NCI-H345 treated with DMSO at 0.1 percent for 48 hours (cell line): ENCODE results near the gene INSRR.

Source experiments
- DNase-seq: peaks from one replicate; lab custom pipeline; 2025; ENCODE audit not compliant: unreplicated experiment; lab: John Stamatoyannopoulos, UW

INSRR gene

DNA sequence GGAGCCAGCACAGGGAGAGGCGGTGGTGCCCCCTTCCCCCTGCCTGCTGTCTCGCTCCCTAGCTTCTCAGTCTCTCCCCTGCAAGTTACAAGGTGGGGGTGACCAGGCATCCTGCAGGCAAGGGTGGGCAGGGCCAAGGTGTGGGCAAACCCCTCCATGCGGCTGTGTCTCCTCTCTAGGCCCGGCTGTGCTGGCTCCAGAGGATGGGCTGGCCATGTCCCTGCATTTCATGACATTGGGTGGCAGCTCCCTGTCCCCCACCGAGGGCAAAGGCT is 16.4 kb upstream of the INSRR start:
- no peak for DNase-seq

DNA sequence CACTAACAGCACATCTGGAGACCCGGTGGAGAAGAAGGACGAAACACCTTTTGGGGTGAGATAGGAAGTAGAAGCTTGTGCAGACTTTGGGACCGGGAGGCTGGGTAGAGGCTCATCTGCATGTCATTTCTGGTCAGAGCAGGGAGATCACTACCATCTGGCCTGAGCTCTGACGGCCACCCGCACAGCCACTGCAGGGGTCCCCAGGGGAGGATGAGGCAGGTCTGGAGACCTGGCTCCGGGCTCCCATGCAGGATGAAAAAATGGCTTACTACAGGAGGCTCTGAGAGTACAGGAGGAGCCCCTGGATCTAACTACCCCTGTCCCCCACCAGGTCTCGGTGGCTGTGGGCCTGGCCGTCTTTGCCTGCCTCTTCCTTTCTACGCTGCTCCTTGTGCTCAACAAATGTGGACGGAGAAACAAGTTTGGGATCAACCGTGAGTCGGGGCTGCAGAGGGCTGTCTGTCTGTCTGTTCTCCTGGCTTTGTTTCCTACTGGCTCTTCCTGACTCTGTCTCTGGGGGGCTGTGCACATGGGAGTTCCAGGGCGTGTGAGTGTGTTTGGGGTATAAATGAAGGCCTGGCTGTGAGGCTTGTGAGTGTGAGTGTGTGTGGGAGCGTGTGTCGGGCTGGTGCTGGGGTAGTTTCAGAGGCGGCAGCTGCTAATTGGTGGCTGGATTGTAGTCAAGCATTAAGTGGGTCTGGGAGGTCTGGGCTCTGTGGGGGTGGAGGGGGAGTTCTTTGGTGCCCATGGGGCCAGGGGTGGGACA is 15.8 kb upstream of the INSRR start:
- DNase-seq: no peak

DNA sequence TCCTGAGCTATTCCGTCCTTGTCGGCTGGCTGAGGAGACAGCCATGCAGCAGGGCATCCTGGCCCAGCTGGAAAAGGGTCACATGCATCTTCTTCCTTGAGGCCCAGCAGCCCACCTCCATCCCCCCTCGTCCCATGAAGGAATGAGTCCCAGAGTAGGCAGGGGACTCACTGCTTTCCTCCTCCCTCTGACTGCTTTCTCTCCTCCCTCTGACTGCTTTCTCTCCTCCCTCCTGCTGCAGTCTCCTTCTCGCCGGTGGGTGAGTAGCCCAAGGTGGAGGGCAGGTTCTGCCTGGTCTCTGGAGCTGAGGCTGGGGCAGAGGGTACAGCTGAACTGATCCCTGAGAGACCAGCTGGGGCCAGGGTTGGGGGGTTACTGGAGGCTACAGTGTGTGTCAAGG is 15.2 kb upstream of the INSRR start:
- no peak for DNase-seq

DNA sequence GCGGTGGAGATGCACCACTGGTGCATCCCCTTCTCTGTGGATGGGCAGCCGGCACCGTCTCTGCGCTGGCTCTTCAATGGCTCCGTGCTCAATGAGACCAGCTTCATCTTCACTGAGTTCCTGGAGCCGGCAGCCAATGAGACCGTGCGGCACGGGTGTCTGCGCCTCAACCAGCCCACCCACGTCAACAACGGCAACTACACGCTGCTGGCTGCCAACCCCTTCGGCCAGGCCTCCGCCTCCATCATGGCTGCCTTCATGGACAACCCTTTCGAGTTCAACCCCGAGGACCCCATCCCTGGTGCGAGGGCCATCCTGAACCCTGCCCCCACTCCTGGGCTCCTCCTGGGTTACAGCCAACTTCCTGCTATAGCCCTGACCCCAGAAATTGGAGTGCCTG is 14.7 kb upstream of the INSRR start:
- DNase-seq: no peak

DNA sequence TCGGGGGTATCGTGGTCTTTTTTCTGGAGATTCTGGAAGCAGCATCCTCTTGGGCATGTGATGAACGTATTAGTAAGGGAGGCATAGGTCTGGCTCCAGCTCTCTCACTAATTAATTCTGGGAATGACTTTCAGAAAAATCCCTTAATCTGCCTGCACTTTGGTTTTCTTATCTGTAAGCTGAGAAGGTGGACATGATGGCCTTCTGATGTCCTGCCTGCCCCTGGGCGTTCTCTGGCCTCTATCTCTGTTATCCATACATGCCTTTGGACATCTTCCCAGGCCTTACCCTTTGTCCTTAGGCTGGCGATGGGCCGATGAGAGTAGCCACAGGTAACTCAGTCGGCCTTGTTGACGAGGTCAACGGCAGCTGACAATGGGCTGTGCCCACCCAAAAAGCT is 10.5 kb upstream of the INSRR start:
- DNase-seq: no peak

DNA sequence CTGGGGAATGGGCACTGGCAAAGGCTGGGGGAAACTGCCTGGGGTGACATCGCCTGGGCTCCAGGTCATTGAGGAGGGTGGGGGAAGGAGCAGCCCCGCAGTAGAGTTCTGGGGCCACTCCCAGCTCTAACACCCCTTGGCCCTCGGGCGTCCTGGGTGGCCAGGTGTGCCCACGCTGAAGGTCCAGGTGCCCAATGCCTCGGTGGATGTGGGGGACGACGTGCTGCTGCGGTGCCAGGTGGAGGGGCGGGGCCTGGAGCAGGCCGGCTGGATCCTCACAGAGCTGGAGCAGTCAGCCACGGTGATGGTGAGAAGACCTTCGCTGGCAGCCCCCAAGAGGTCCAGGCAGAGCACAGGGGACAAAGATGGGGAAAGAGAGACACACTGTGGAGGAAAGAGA is 9.4 kb upstream of the INSRR start:
- no peak for DNase-seq

DNA sequence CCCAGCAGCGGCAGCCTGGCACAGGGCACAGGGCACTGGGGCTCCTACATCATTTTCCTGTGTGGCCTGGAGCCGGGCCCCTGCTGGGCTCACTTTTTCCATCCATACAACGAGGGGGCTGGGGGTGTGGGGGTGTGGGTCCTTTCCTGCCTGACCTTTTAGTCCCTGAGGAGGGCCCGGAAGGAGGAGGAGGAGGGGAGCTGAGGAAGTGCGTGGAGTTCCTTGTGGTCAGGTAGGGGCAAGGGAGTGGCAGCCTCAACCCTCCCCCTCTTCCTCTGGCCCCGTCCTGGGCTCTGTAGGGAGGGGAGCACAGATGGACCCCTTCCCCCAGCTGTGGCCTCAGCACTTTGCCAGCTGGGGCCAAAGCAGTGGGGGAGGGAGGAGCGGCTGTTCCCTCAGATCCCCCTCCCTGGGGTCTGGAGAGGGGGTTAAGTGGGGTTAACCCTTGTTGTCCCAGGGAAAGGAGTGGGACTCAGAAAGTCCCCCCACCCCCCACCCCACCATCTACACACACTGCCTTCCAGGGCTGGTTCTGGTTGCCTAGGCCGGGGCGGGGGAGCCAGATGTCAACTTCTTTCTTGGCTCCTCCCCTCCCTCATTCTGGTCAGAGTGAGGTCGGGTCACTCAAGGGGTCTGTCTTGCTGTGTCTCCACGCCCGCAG is 7.5 kb upstream of the INSRR start:
- no peak for DNase-seq

DNA sequence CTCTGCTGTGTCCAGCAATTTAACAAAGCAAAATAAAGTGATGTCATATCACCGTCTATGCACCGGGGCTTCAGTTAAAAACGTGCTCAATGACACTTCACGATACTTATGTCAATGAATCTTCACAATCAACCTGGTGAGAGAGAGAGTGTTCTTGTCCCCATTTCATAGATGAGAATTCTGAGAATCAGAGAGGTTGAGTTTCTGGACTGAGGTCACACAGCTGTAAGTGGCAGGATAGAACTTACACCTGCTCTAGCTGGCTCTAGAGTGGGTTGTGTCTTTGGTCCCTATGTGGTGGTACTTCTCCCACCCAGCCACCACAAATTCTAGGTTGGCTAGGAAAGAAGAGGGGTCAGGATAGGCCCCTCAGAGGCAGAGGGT is 6.9 kb upstream of the INSRR start:
- no peak for DNase-seq

DNA sequence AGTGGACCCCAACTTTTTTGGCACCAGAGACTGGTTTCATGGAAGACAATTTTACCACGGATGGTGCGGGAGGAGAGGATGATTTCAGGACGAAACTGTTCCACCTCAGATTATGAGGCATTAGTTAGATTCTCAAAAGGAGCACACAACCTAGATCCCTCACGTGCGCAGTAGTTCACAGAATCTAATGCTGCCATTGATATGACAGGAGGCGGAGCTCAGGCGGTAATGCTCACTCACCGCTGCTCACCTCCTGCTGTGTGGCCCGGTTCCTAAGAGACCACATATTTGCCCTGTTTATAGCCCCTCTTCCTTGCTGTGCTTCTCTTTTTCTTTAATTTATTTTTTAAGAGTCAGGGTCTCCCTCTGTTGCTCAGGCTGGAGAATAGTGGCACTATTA is 6.3 kb upstream of the INSRR start:
- no peak for DNase-seq

DNA sequence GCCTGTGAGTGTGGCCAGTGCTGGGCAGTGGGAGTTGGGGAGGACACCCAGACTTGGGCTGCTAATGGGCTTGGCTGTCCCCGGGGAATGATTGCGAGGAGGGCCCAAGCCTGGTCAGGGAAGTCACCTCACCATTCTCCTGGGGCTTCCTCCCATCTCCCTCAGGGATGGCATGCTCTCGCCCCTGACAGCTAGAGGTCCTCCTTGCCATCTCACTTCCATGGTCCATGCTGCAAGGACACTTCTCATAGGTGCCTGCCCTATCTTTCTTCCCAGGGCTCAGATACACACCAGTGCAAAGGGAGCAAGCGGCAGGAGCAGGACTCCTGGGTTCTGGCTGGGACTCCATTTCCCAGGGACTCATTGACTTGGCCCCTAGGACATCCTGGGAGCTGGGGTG is 5.9 kb upstream of the INSRR start:
- DNase-seq: no peak

DNA sequence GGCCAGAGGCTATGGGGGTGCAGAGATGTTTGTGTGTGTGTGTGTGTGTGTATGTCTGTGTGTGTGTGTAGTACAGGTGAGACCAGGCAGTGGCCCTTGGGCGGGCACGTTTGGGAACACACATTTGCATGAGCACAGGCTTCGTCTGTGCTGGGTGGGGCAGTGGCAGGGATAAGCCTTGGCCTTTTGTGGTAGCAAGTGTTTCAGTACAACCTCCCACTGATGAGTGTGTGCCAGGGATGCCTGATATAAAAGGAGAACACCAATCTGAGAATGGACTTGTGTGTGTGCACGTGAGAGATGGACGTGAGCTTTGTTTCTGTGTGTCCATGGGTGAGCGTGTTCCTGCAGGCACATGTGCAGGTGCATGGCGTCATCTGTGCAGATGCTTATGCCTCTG is 4.7 kb upstream of the INSRR start:
- no peak for DNase-seq

DNA sequence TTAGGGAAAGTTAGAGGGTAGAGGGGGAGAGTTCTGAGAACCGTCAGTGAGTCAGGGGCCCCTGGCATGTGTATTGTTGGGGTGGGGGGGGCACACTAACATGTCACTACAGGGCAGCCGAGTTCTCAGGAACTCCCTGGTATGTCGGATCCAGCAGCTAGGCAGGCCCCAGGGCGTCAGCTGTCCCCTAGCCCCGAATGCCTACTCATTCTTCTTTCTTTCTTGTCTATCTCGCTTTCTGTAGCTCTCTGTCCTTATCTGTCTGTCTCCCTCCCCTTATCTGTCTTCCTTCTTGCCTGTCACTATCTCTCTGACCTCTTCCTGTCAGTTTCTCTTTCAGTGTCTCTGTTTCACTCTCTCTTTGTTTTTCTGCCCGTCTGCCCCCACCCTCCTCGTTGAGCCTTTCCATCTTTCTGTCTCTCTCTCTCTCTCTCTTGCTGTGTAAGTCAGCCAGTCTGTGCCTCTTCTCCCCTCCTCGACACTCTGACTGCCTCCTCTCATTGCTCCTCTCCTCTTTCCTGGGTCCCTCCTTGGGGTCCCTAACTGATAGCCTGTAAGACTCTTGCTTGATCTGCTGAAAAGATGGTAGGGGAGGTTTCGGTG is 4.2 kb upstream of the INSRR start:
- DNase-seq: no peak

DNA sequence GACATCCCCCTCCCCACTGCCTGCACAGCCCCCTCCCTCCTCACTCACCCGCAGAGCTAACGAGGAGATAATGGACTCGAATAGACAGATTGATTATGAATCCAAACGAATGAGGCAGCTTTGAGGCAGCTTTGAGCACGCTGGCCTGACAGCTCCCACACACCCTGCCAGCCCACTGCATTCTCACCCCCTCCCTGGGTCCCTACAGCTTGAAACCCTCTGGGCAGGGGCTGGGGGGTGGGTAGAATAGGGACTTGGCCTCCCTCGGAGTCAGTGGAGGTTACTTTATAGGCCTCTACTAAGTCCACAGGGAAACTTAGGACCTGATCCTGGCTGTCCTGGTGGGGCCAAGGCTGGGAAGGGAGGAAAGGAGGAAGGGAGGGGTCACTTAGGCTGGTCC is 3.7 kb upstream of the INSRR start:
- DNase-seq: no peak

DNA sequence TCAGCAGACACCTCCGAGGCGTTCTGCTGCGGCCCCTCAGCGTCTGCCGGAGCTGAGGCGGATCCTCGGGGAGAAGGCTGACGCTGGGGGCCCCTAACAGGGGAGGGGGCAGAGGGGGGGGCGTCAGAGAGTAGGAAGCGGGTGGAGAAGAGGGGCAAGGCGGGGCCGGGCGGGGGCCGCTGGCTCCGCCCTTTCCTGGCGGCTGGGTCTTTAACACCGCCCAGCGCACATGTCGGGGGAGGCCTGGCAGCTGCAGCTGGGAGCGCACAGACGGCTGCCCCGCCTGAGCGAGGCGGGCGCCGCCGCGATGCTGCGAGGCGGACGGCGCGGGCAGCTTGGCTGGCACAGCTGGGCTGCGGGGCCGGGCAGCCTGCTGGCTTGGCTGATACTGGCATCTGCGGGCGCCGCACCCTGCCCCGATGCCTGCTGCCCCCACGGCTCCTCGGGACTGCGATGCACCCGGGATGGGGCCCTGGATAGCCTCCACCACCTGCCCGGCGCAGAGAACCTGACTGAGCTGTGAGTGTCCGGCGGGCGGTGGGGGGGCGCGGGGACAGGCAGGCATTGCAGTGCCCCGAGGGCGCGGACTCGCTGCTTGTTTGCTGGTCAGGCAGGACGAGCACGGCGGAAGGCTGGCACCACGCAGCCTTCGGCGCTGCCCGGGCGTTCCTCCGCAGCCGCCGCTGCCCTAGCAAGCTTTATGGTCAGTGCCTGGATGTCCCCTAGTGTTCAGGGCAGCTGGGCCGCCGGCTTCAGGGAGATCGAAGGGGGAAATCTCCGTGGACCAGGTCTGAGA is 1.9 kb upstream of the INSRR start, which contains the start of gene NTRK1:
TSS of gene NTRK1 (plus strand) at position 238 of the 796 bp plus-strand sequence. CDS start at position 308, 70 bp downstream.
- peak; percentile 24 for DNase-seq

DNA sequence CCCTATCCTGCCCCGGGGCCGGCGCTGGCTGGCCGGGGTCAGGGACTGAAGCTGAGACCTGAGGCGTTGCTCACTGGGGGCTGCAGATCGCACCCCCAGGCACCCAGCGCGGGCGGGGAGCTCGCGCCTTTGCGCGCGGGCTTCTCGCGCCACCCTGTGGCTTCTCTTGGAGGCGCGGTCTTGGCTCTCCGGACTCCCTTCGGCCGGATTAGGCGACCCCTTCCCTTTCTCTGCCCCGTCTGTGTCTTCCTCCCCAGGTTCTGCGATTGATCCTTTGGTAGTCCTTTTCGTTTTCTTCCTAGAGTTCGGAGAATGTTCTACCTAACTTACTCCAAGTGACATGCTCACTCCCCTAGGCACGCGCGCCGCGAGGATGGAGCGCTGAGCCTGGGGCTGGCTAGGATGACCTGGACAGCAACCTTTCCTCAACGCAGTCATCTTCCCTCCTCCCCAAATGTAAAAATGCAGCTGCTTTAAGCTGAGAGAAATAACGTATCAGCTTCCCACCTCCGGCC is 1.3 kb upstream of the INSRR start:
- DNase-seq: no peak

DNA sequence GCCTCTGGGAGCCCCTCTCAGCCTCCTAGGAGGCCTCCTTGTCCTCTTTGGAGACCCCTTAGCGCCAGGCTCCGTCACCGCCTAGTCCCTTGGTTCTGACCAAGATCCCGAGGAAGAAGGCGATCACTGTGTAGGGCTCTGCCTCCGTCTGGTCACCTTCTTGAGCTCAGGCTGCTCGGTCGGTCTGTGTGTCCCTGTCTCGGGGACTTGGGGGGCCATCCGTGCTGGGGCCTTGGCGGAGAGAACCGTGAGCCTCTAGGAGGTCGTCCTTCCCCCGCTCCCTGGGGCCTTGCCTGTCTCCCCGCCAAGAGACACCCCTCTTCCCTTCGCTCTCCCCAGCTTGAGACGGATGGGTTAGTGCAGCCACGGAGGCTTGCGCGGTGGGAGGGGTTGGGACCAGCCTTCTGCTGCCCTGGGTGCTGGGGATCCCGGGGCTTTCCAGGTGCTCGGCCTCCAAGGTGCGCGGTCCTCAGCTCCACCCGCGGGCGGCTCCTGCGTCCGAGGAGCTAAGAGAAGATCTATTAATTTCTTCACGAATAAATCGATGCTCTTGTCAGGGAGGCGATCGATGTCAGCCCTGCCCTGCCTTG is 701 bp upstream of the INSRR start:
- no peak for DNase-seq

DNA sequence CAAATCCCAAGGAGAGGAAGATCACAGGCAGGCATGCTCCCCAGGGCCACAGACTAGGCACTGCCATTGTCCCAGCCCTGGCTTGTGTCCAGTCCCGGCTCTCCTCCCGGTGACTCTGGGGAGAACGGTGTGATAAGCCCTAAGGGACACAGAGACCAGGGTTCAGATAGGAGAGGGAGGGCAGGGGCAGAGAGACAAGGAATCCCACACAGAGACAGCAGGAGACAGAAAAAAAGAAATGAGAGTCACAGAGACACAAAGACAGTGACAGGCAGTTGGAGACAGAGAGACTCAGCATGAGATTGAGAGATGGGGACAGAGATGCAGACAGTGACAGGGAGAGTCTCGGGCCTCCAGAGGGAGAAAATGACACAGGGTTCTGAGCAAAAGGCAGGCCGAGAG is 361 bp downstream of the INSRR start:
- no peak for DNase-seq

DNA sequence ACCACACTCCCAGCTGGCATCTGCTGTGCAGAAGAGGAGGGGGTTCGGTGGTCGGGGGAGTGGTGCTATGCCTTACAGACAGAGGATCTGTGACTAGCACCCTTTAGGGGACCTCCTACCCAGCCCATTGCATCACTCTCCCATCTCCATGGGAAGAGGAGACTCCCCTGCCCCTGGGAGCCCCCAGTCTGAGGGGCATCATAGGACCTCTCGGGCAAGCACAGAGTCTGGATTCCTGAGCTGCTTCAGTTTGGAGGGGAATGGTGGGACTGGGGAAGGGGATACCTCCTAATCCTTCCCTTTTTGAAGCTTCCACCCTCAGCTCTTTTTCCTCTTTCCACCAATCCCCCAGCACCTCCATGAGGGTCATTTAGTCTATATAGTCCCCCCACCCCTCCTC is 1.4 kb downstream of the INSRR start:
- DNase-seq: no peak

DNA sequence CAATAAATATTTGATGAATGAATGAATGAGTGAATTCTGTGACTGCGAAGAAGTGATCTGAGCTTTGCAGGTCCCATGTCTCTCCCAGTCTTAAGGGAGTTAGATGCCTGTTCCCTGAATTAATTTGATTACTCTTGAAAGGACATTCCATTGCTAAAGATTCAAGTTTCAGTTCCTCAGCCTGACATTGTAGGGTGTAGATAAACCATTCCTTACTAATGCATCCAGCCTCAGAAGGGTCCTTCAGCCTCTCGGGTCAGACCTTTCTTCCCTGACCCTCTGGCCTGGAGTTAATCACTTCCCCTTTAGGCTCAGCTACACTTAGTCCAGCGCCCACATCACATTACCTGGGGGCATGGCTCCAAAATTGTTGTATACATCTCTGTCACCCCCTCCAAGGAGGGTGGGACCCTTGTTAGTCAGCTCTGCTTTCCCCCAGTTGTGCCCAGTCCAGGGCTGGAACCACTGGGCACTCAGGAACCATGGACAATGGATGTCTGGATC is 2.6 kb downstream of the INSRR start:
- DNase-seq: no peak

DNA sequence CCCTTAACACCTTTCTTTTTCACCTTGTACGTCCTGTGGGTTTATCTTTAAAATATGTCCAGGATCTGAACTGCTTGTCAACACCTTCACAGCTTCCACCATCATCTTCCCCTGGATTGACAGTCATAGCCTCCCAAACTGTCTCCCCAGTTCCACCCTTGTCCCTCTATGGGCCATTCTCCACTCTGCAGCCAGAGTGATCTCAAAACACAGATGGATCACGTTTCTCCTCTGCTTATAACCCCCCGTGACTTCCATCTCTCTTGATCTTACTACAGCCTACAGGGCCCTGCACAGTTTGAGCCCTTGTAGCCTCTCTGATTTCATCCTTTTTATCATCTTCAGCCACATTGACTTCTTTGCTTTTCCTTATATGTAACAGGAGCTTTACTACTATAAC is 4.3 kb downstream of the INSRR start:
- no peak for DNase-seq

DNA sequence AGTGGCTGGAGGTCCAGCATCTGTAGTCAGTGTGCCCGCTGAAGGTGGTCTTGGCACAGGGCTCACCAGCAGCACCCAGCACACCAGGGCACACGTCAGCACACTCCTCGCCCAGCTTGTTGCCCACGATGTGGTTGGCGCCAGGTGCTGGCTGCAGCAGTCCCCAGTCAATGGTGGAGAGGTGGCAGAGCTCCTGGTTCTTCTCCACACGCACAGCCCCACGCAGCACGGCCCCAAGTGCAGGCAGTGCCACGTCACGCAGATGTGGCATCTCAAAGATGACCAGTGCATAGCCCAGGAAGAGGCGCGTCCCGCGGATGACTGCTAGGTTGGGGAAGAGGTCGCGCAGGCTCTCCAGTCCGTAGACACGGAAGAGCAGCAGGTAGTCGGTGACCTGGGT is 5.2 kb downstream of the INSRR start:
- no peak for DNase-seq
